Gastrocnemius medialis (tissue), 4 donors: ENCODE data around the gene SMAD2. TPM values are rescaled to one million over a fixed set of nuclear protein-coding genes. Genes with fewer than 3 reads are reported as not detected.

Source experiments
- ATAC-seq, 2 donors: fragments of 150-250 bp; one replicate each; pipeline ENCODE4 v1.9.1; 2016
- DNase-seq, 2 donors: peaks; one replicate each; pipeline ENCODE4 v3.0.0-alpha.2; 2019
- H3K27ac ChIP-seq, 4 donors: fragments of 200-600 bp; sonication (generic); 1 replicate in 1 of 4; 2 replicates in 3 of 4; pipeline ENCODE4 v1.5.1; 2016 to 2018; ENCODE audit warnings: mild to moderate bottlenecking in 2 of 4, moderate library complexity in 1 of 4
- H3K27me3 ChIP-seq, 3 donors: fragments of 200-600 bp; sonication (generic) in 2 of 3; 1 replicate in 1 of 3; 2 replicates in 2 of 3; pipeline versions ENCODE4 v1.5.1 to v1.6.0; 2016 to 2019; ENCODE audit warnings: mild to moderate bottlenecking in 1 of 3, moderate library complexity in 1 of 3
- H3K36me3 ChIP-seq, 2 donors: fragments of 200-600 bp; sonication (generic) in 1 of 2; one replicate each; pipeline ENCODE4 v1.5.1; 2017 to 2018
- H3K4me1 ChIP-seq, 2 donors: fragments of 200-600 bp; sonication (generic) in 1 of 2; one replicate each; pipeline ENCODE4 v1.5.1; 2016 to 2017; ENCODE audit warnings: mild to moderate bottlenecking in 2 of 2
- H3K4me3 ChIP-seq, 4 donors: fragments of 200-600 bp; sonication (generic) in 3 of 4; 1 replicate in 1 of 4; 2 replicates in 3 of 4; pipeline ENCODE4 v1.5.1; 2016 to 2019; ENCODE audit warnings: mild to moderate bottlenecking in 2 of 4
- H3K9me3 ChIP-seq, 3 donors: fragments of 200-600 bp; sonication (generic) in 2 of 3; 1 replicate in 1 of 3; 2 replicates in 2 of 3; pipeline ENCODE4 v1.5.1; 2016 to 2019
- POLR2A ChIP-seq, 2 donors: fragments of 450-650 bp; IDR thresholded peaks; one replicate each; pipeline ENCODE4 v1.6.1; 2017; ENCODE audit warnings: antibody characterized with exemption in 2 of 2, mild to moderate bottlenecking in 2 of 2, moderate library complexity in 2 of 2
- in situ Hi-C, 4 donors: fragments of 200-750 bp; cut with MboI; loops; one replicate each; pipeline versions ENCODE4 v1.15.0 to v1.8.0; 2017; ENCODE audit warnings: low sequenced_read_pairs in 4 of 4
- intact Hi-C: fragments of 100-400 bp; cut with DNase I; formaldehyde crosslinking; loops from one replicate; pipeline ENCODE4 v1.15.1; 2023; ENCODE audit warnings: low total_unique reads
- total RNA-seq, 4 donors: library from RNA; depleted of rRNA; stranded (reverse); fragments of >200 nt; gene quantifications; one replicate each; pipeline versions ENCODE4 v1.1.0 to v1.2.3, GENCODE V29; 2016
- TF ChIP-seq, protein P1 (sequence below), 5 experiments: fragments of 450-650 bp in 3 of 5; fragments of 200-600 bp in 2 of 5; sonication (generic) in 2 of 5; IDR thresholded peaks in 4 of 5; conservative IDR thresholded peaks in 1 of 5; 1 replicate in 4 of 5; 2 replicates in 1 of 5; pipeline ENCODE4 v1.5.1; 2016 to 2019; ENCODE audit warnings: antibody characterized with exemption in 5 of 5, mild to moderate bottlenecking in 3 of 5, moderate library complexity in 3 of 5

SMAD2 gene
- 10 to 100 TPM; 53.6 to 67.7 (median 61.3) TPM for total RNA-seq

DNA sequence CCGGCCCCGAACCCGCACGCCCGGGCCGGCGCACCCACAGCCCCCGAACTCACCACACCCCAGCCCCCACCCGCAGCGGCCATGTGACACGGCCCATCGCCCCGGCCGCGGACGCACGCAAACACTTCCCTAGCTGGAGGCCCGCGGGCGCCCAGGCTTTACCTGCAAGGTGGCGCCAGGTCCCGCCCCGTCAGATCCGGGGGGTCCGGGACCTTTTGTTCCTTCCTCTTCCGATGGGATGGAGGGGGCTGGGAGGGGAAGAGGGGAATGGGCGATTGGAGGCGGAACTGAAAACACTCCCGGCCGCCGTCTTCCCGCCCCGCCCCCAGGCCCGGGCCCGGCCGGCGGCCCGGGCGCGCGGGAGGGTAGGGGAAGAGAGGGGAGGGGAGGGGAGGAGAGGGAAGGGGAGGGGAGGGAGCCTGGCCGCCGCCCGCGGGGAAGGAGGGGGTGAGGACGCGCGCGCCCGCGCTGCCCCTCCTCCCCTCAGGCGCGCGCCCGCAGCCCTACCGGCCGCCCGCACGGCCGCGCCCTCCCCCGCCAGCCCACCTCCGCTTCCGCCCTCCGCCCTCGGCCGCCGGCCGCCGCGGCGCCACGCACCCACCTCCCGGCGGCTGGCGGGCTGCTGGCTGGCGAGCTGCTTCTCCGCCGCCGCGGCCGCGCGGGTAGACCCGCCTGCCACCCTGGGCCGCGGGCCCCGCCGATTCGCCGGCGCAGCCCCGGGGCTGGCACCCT, at the start of gene SMAD2:
Gene SMAD2, minus strand, starts transcription at position 461 of the 732 bp plus-strand sequence. CDS start 33,903 bp downstream, outside the sequence.
- H3K36me3 ChIP-seq, result no peaks in the 10 kb centered on the region
- peak within 1 kb of the TSS; percentile 92 to 99 (median 96) for H3K27ac ChIP-seq
- intact Hi-C loops, result loop anchor here (2.0 to 10.0 kb wide), 7 partner anchors 68 to 1884 kb away; partner anchors contain the start of genes ACAA2, C18orf32, CTIF and ZBTB7C
- no peaks in the 10 kb centered on the region for H3K27me3 ChIP-seq
- H3K9me3 ChIP-seq, result no peaks in the 10 kb centered on the region
- TF ChIP-seq, protein P1, sequence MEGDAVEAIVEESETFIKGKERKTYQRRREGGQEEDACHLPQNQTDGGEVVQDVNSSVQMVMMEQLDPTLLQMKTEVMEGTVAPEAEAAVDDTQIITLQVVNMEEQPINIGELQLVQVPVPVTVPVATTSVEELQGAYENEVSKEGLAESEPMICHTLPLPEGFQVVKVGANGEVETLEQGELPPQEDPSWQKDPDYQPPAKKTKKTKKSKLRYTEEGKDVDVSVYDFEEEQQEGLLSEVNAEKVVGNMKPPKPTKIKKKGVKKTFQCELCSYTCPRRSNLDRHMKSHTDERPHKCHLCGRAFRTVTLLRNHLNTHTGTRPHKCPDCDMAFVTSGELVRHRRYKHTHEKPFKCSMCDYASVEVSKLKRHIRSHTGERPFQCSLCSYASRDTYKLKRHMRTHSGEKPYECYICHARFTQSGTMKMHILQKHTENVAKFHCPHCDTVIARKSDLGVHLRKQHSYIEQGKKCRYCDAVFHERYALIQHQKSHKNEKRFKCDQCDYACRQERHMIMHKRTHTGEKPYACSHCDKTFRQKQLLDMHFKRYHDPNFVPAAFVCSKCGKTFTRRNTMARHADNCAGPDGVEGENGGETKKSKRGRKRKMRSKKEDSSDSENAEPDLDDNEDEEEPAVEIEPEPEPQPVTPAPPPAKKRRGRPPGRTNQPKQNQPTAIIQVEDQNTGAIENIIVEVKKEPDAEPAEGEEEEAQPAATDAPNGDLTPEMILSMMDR (IDR thresholded peaks at IDR 0.05 in 4 of 5, conservative IDR thresholded peaks at IDR 0.05 in 1 of 5), result no peak
- TF ChIP-seq POLR2A (IDR thresholded peaks at IDR 0.05), result no peak
- in situ Hi-C loops, result no loop called here
- DNase-seq (peak; percentile 79 to 80), ATAC-seq (peak; percentile 71 to 81)
- H3K4me1 ChIP-seq, result peaks cover 39 to 46% of the 10 kb centered on the region in 2 donors
- H3K4me3 ChIP-seq, result peak within 1 kb of the TSS; percentile 81 to 94 (median 88)

- DNase-seq, result no peak
Measured at GRCh38 chr18:47979611-47980200, 49.2 kb upstream of the SMAD2 start.

DNA sequence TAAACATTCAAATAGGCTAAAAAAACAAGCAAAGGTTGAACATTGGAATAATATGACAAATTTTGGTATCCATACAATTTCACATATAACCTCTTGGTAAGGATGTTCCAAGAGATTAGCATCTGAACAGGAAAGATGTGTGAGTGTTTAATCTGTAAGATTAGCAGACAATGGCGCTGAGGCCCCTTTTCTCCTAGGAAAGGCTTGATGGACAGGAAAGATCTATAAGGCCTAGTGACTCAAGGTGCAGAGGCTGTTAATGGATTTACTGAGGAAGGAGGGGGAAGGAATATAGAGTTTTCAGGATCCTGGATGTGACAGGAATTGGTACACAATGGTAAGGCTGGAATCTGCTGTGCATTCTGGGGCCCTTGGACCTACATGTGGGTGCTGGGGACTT, 48.1 kb upstream of the SMAD2 start:
- H3K9me3 ChIP-seq, result no peaks in the 10 kb centered on the region
- no peaks in the 10 kb centered on the region for H3K4me1 ChIP-seq
- H3K27me3 ChIP-seq, result no peaks in the 10 kb centered on the region
- no peaks in the 10 kb centered on the region for H3K36me3 ChIP-seq
- intact Hi-C loops (no loop called here), in situ Hi-C loops (no loop called here)
- ATAC-seq, result no peak
- H3K27ac ChIP-seq, result no peak overlapping the region
- no peak overlapping the region for H3K4me3 ChIP-seq
- no peak for DNase-seq
- TF ChIP-seq POLR2A (IDR thresholded peaks at IDR 0.05), result no peak
- TF ChIP-seq, protein P1 (IDR thresholded peaks at IDR 0.05 in 4 of 5, conservative IDR thresholded peaks at IDR 0.05 in 1 of 5), result no peak

More at GRCh38 chr18:47979611-47980200, 49.2 kb upstream of the SMAD2 start:
- intact Hi-C loops, result no loop called here
- TF ChIP-seq, protein P1 (IDR thresholded peaks at IDR 0.05 in 4 of 5, conservative IDR thresholded peaks at IDR 0.05 in 1 of 5), result no peak
- no peak for TF ChIP-seq POLR2A (IDR thresholded peaks at IDR 0.05)
- no peak for ATAC-seq
- no peaks in the 10 kb centered on the region for H3K36me3 ChIP-seq
- H3K4me1 ChIP-seq, result no peaks in the 10 kb centered on the region
- no peaks in the 10 kb centered on the region for H3K27me3 ChIP-seq
- no peak overlapping the region for H3K27ac ChIP-seq
- in situ Hi-C loops, result no loop called here
- H3K4me3 ChIP-seq, result no peak overlapping the region
- H3K9me3 ChIP-seq, result no peaks in the 10 kb centered on the region

- in situ Hi-C loops (no loop called here), intact Hi-C loops (no loop called here)
- DNase-seq (no peak), ATAC-seq (no peak)
- Histone ChIP-seq H3K4me3 (no peak overlapping the region), H3K27ac (no peak overlapping the region), H3K4me1 (no peaks in the 10 kb centered on the region), H3K36me3 (no peaks in the 10 kb centered on the region), H3K27me3 (no peaks in the 10 kb centered on the region), H3K9me3 (no peaks in the 10 kb centered on the region)
- TF ChIP-seq POLR2A (IDR thresholded peaks at IDR 0.05), result no peak
- TF ChIP-seq, protein P1 (IDR thresholded peaks at IDR 0.05 in 4 of 5, conservative IDR thresholded peaks at IDR 0.05 in 1 of 5), result no peak
Measured at GRCh38 chr18:47978141-47978540, 47.7 kb upstream of the SMAD2 start.
